GM12873 (cell line): Measurements from ENCODE around the gene PTP4A2.

Experiments
- CTCF ChIP-seq: IDR thresholded peaks from 2 replicates; pipeline ENCODE4 v1.5.1; 2012; ENCODE audit warnings: low read depth, mild to moderate bottlenecking, moderate library complexity, low read length, control low read depth; ENCODE audit not compliant: insufficient read depth; ENCODE audit errors: missing control alignments

The PTP4A2 gene

GRCh38 chr1:31934706-31935629 lies 3.2 kb downstream of the PTP4A2 start:
- no peak for TF ChIP-seq CTCF

DNA sequence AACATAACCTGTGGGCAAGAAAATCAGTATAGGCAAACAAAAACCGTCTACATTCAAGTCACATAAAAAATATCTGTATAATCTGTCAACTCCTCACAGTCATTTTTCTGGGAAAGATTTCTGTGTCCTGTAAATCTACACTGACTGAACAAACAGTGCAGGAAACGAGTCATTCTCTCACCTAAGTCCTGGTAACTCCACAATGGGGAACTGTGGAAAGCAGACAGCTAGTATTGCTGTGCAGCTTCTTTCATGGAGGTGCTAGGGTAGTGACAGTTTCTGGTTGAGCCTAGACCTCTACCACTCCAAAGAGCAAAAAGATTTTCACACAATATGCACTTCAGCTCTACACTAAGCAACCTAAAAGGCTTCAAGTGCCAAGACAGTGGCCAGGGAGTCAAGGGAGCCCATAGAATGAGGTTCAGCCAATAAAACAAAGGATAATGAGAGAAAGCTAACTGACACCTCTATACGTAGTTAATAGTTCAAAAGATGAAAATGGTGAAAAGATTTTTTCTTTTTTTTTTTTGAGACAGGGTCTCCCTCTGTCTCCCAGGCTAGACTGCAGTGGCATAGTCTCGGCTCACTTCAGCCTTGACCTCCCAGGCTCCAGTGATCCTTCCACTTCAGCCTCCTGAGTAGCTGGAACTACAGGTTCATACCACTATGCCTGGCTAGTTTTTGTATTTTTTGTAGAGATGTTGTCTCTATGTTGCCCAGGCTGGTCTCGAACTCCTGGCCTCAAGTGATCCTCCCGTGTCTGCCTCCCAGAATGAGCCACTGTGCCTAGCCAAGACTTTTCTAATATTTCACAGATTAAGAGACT lies 5.5 kb downstream of the PTP4A2 start:
- no peak for TF ChIP-seq CTCF

DNA sequence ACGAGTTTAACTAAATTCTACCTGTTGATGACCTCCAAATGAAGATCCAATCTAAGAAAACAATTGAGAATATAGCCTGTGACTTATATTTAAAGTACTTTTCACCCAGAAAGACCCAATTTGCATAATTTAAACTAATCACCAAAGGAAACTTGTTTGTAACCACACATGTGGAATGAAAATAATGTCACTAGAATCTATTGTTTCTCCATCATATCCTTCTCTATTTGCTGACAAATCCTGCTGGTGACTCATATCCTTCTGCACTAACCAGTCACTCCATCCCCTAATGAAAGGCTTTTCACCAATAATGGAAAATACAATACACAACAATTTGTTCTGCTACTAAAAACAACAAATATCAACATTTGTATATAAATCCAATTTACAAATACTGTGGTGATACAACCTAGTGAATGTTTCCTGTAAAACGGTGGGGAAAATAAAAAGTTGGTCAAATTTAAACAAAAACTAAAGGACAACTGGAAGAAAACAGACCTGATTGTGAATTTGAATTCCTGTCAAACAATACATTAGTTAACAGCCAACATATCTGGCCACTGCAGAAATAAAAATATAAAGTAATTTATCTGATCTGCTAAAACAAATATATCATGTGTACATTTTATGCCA lies 6.5 kb downstream of the PTP4A2 start:
- TF ChIP-seq CTCF: no peak

DNA sequence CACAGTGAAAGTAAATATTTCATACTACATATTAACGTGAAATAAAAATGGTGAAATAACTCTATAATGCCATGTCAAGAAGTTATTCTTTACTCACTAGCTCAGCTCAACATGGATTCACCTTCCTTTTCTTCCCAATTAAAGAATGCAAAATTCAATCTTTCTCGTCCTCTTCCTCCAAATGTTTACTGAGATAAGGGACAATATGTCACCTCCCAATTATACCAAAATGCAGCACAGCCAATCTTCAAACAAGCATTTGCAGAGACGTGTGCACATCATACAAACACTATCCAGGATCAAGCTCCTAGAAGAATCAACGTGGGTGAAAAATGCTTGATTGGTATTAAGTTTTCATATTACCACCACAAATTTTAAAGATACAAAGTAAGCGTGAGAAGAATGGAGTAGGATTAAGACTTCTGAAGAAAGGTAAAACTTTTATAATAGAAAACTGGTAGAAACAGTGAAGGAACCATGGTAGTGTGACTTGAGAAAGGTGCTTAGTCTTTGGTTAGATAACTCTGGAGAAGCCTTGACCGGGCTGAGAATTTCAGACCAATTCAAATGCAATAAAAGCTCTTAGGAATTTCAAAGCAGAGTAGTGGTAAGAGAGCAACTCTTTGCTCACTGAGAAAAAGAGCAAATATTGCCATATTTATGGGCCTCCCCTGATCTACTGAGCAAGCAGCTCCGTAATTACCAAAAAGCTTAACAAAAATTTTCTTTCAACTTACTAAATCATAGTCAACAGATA lies 7.2 kb downstream of the PTP4A2 start:
- TF ChIP-seq CTCF: no peak

DNA sequence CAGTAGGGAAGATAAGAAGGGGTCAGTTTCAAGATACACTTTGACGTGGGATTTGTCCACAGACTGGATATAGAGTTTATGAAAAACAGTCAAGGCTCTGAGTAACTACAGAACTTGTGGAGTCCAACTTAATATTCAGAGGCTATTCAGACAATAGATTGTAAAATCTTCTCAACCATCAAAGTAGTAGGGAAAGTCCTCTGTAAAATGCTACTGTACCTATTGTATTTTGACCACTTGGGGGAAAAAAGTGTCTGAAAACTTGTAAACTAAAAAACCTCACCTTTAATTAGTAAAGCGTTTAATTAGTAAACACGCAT lies 10.5 kb downstream of the PTP4A2 start:
- no peak for TF ChIP-seq CTCF

- TF ChIP-seq CTCF: no peak
Measured at GRCh38 chr1:31926853-31927660, 11.1 kb downstream of the PTP4A2 start.
